Mucosa of descending colon (tissue), 3 donors: Measurements from ENCODE around the gene SPRYD3. TPM values are rescaled to one million over a fixed set of nuclear protein-coding genes. Genes with fewer than 3 reads are reported as not detected.

Experiments
- ATAC-seq: fragments of 200-7000 bp; cut with Tn5 transposase; one replicate; pipeline ENCODE4 v1.9.1; 2020; ENCODE audit warnings: mild to moderate bottlenecking, moderate library complexity
- DNase-seq, 3 donors: peaks; one replicate each; pipeline ENCODE4 v3.0.0-alpha.2; 2020
- H3K36me3 ChIP-seq: fragments of 200-600 bp; one replicate; pipeline ENCODE4 v1.8.0; 2021; ENCODE audit warnings: low read depth, mild to moderate bottlenecking
- H3K4me1 ChIP-seq: fragments of 200-600 bp; one replicate; pipeline ENCODE4 v1.8.0; 2021; ENCODE audit warnings: low read depth, mild to moderate bottlenecking
- H3K4me3 ChIP-seq: fragments of 200-600 bp; one replicate; pipeline ENCODE4 v1.8.0; 2021; ENCODE audit warnings: mild to moderate bottlenecking
- H3K9me3 ChIP-seq: fragments of 200-600 bp; one replicate; pipeline ENCODE4 v1.8.0; 2021; ENCODE audit warnings: mild to moderate bottlenecking
- CTCF ChIP-seq: fragments of 200-600 bp; IDR thresholded peaks from one replicate; pipeline ENCODE4 v1.8.0; 2022; ENCODE audit warnings: antibody characterized with exemption, mild to moderate bottlenecking
- intact Hi-C, 2 donors: fragments of 100-400 bp; cut with DNase I in 1 of 2; cut with micrococcal nuclease in 1 of 2; formaldehyde crosslinking; loops; one replicate each; pipeline versions ENCODE4 v1.11.0 to v1.11.1; 2022; cut with DNase I, micrococcal nuclease
- total RNA-seq, 3 donors: library from RNA; stranded (reverse); fragmentation: NEBNext Ultra II Directional in 2 of 3; extraction: Animal tissue kit (Norgen Biotek cat#: 25700) in 2 of 3; gene quantifications; one replicate each; pipeline versions ENCODE4 v1.2.1 to v1.2.4, GENCODE V29; 2021 to 2023
- donor health status: DM: no; HTN: no; CAD: no; lungs with moderate emphysema.
- donor health status: DM: no; HTN: no; CAD: no.
- donor health status: DM: no; HTN: yes; CAD: no.

SPRYD3 gene
- total RNA-seq, 3 donors from 2014 or later = 27.3 to 51.0 (median 32.5) TPM

DNA sequence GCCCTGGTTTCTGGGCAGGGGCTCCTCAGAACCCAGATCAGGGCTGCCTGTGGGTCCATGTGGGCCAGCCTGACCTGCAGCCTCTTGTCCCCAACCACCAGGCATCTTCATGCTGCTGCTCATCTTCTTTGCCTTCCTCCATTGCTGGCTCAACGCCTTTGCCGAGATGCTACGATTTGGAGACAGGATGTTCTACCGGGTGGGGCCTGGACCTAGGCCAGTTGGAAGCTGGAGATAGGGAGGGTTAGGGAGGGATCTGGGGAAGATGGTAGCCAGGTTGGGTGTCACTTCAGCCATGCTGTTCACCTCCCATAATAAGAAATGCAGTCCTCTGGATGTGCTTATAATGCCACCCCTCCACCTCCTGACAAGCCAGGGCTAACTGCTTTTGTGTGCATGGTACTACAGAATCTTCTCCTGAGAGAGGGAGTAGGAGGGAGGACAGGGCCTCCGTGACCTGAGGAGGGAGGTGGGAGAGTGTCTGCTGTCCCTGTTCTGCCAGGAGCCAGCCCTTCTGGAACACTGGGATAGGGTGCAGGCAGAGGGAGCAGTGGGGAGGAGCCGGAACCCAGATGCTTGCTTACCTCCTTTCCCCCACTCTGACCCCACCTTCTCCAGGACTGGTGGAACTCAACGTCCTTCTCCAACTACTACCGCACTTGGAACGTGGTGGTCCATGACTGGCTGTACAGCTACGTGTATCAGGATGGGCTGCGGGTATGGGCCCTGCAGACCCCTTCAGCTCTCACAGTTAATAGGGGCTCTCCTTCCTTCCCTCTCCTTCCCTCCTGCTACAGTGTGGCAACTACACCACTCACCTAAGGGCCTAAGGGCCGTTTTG is 41.7 kb upstream of the SPRYD3 start:
- H3K36me3 ChIP-seq = no peaks in the 10 kb centered on the region
- H3K4me3 ChIP-seq = no peak overlapping the region
- H3K9me3 ChIP-seq = no peaks in the 10 kb centered on the region
- no peaks in the 10 kb centered on the region for H3K4me1 ChIP-seq
- no peak for DNase-seq
- no peak for TF ChIP-seq CTCF
- ATAC-seq = no peak
- intact Hi-C loops = no loop called here

DNA sequence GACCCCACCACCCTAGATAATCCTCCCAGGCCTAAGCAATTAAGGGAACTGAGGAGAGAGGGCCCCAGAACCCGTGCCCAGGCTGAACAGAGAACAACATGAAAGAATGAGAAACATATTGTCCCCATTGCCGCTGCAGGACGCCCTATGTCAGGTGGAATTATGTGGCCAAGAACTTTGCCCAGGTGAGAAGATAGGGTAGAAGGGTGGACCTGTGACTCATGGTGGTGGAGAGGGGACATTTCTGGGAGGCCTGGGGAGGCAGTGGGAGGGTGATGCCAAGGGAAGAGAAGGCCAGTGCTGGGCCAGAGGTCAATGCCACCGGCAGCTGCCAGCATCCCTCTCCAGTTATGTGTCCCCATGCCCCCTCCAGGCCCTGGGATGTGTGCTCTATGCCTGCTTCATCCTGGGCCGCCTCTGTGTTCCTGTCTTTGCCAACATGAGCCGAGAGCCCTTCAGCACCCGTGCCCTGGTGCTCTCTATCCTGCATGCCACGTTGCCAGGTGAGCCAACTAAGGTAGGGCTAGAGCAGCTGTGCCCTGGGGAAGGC is 39.6 kb upstream of the SPRYD3 start:
- no peak for TF ChIP-seq CTCF
- H3K36me3 ChIP-seq = no peaks in the 10 kb centered on the region
- intact Hi-C loops = no loop called here
- H3K9me3 ChIP-seq = no peaks in the 10 kb centered on the region
- H3K4me3 ChIP-seq = no peak overlapping the region
- ATAC-seq (no peak), DNase-seq (no peak)
- H3K4me1 ChIP-seq = no peaks in the 10 kb centered on the region

DNA sequence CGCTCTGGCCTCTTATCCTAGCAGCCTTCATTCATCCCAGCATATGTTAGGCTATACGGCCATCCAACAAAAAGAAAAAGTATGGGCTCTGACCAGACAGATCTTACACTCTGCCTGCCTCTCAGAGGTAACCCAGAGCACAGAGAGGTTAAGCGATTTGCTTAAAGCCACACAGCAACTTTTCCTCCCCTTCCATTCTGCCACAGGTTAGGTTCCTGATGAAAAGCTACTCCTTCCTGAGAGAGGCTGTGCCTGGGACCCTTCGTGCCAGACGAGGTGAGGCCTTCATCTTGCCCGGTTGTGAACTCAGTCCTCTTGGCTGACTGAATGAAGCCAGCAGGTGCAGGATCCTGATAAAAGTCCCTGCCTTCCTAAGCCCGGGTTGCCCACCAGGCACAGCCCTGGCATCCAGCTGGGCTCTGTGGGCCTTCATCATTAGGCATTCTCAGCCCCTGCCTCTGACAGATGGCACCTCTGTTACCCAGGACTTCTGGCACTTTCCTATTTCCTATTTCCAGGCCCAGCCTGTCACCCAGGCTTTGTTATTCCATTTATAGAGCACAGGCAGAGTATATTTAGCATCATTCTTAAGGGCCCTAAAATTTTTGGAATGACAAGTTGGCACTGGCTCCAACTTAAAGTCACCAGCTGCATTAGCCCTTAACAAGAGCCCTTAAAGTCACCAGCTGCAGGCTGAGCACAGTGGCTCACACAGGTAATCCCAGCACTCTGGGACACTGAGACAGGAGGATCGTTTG is 36.9 kb upstream of the SPRYD3 start:
- no peak for DNase-seq
- Histone ChIP-seq H3K4me1 (no peaks in the 10 kb centered on the region), H3K9me3 (no peaks in the 10 kb centered on the region), H3K36me3 (no peaks in the 10 kb centered on the region), H3K4me3 (no peak overlapping the region)
- intact Hi-C loops = no loop called here
- no peak for TF ChIP-seq CTCF
- no peak for ATAC-seq

- Histone ChIP-seq H3K4me3 (no peak overlapping the region), H3K9me3 (no peaks in the 10 kb centered on the region), H3K4me1 (no peaks in the 10 kb centered on the region), H3K36me3 (no peaks in the 10 kb centered on the region)
- intact Hi-C loops = no loop called here
- no peak for TF ChIP-seq CTCF
- ATAC-seq = no peak
- DNase-seq = no peak
Measured at GRCh38 chr12:53115112-53115890, 36.1 kb upstream of the SPRYD3 start.

DNA sequence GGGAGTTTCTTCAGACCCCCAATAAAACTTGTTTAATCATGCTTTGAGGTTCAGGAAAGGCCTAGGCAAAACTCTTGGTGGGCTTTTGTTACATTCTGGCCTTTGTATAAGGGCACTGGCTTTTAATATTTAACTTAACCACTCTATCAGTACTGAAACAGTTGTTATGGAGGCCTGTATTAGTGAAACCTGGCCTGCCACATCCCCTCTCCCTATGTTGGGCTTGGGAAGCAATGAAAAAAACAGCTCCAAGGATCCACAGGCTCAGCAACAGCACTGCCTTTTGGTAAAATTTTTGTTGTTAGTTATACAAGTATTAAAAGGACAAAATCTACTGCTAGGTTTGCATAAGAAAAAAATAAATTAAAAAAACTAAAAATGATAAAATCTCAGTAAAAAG is 34.8 kb upstream of the SPRYD3 start:
- Histone ChIP-seq H3K4me1 (no peaks in the 10 kb centered on the region), H3K9me3 (no peaks in the 10 kb centered on the region), H3K36me3 (no peaks in the 10 kb centered on the region), H3K4me3 (no peak overlapping the region)
- DNase-seq (no peak), ATAC-seq (no peak)
- TF ChIP-seq CTCF = no peak
- intact Hi-C loops = no loop called here
